BJ (cell line): ENCODE results near the gene MCTP1. TPM values are rescaled to one million over a fixed set of nuclear protein-coding genes. Genes with fewer than 3 reads are reported as not detected.
A peak's percentile ranks its signal among the peaks of the same experiment; 100 is the strongest.

Source experiments
- CTCF ChIA-PET: fragments of 350-600 bp; formaldehyde crosslinking; extraction: SDS; loops from one replicate; lab custom pipeline; 2021; ENCODE audit warnings: antibody characterized with exemption, inconsistent platforms; lab: Yijun Ruan, JAX
- POLR2A ChIA-PET: fragments of 300-600 bp; sonication (Branson Sonifier 250); formaldehyde crosslinking; extraction: SDS; loops from one replicate; lab custom pipeline; 2021; ENCODE audit warnings: antibody characterized with exemption; lab: Charles Lee
- DNase-seq: peaks from one replicate; pipeline ENCODE4 v3.0.0-alpha.2; 2011; ENCODE audit warnings: low read depth
- H3K27me3 ChIP-seq: 2 replicates; pipeline ENCODE4 v1.6.0; 2011; ENCODE audit warnings: low read length; ENCODE audit not compliant: control insufficient read depth, insufficient read depth
- H3K36me3 ChIP-seq: 2 replicates; pipeline ENCODE4 v1.5.1; 2011; ENCODE audit warnings: low read length; ENCODE audit not compliant: control insufficient read depth, insufficient read depth
- H3K4me3 ChIP-seq: 2 replicates; pipeline ENCODE4 v1.5.1; 2011; ENCODE audit warnings: low read depth, mild to moderate bottlenecking, control low read depth, low read length
- CTCF ChIP-seq: IDR thresholded peaks from 2 replicates; pipeline ENCODE4 v1.5.1; 2011; ENCODE audit warnings: low read depth, mild to moderate bottlenecking, control low read depth, inconsistent platforms, low read length, moderate library complexity; ENCODE audit not compliant: insufficient read depth
- polyA plus RNA-seq: library from polyadenylated mRNA; depleted of rRNA; stranded (reverse); fragments of >200 nt; gene quantifications from 2 replicates; pipeline ENCODE4 v1.2.3, GENCODE V29; 2011

MCTP1 gene
- polyA plus RNA-seq, 1 experiment: 0.02 TPM

GRCh38 chr5:95098012-95098411, 186.9 kb downstream of the MCTP1 start:
- no peak for TF ChIP-seq CTCF
- Histone ChIP-seq H3K36me3 (no peaks in the 10 kb centered on the region), H3K4me3 (no peak overlapping the region), H3K27me3 (no peaks in the 10 kb centered on the region)
- CTCF ChIA-PET: interaction anchor here (2.0 kb wide), 1 partner anchor 9 kb away, joined by 6 read pairs; no protein-coding TSS in a partner anchor
- no peak for DNase-seq
- POLR2A ChIA-PET: no interaction called here

GRCh38 chr5:95093211-95093610, 191.7 kb downstream of the MCTP1 start:
- no peaks in the 10 kb centered on the region for H3K36me3 ChIP-seq
- no peak for DNase-seq
- no peak overlapping the region for H3K4me3 ChIP-seq
- ChIA-PET POLR2A (interaction anchor here (0.6 kb wide), 1 partner anchor 34 kb away, joined by 3 read pairs; no protein-coding TSS in a partner anchor), CTCF (interaction anchor here (1.3 kb wide), 1 partner anchor 14 kb away, joined by 3 read pairs; no protein-coding TSS in a partner anchor)
- TF ChIP-seq CTCF: no peak
- no peaks in the 10 kb centered on the region for H3K27me3 ChIP-seq

GRCh38 chr5:95090774-95091173, 194.1 kb downstream of the MCTP1 start:
- no peak overlapping the region for H3K4me3 ChIP-seq
- ChIA-PET CTCF (no interaction called here), POLR2A (no interaction called here)
- no peak for TF ChIP-seq CTCF
- no peak for DNase-seq
- no peaks in the 10 kb centered on the region for H3K36me3 ChIP-seq
- H3K27me3 ChIP-seq: no peaks in the 10 kb centered on the region

- no peaks in the 10 kb centered on the region for H3K36me3 ChIP-seq
- ChIA-PET CTCF (interaction anchor here (0.7 kb wide), 1 partner anchor 24 kb away, joined by 3 read pairs; no protein-coding TSS in a partner anchor), POLR2A (no interaction called here)
- no peak for TF ChIP-seq CTCF
- no peaks in the 10 kb centered on the region for H3K27me3 ChIP-seq
- DNase-seq: peak; percentile 9
- H3K4me3 ChIP-seq: no peak overlapping the region
Observed at GRCh38 chr5:95087816-95088317, 197.0 kb downstream of the MCTP1 start.

GRCh38 chr5:95086927-95087815, 197.7 kb downstream of the MCTP1 start:
- no peaks in the 10 kb centered on the region for H3K27me3 ChIP-seq
- H3K4me3 ChIP-seq: no peak overlapping the region
- no peaks in the 10 kb centered on the region for H3K36me3 ChIP-seq
- DNase-seq: no peak
- no peak for TF ChIP-seq CTCF
- CTCF ChIA-PET: interaction anchor here (0.7 kb wide), 1 partner anchor 24 kb away, joined by 3 read pairs; no protein-coding TSS in a partner anchor
- POLR2A ChIA-PET: no interaction called here
